ENCODE measurements around the gene IER2. TPM values are rescaled to one million over a fixed set of nuclear protein-coding genes. Genes with fewer than 3 reads are reported as not detected.

IER2 gene
- 12.5 and 24.0 TPM in 2 replicates for total RNA-seq

GRCh38 chr19:13150187-13150930 is at the start of gene IER2, which contains the start of gene STX10:
Gene IER2 (plus strand): TSS chr19:13150411. CDS start chr19:13153187, 2,776 bp downstream.
Gene STX10 (minus strand): TSS chr19:13150375. CDS start chr19:13150173, 202 bp downstream.

GRCh38 chr19:13102666-13103580 is 47.3 kb upstream of the IER2 start, which contains the start of gene LYL1:
Gene LYL1 (minus strand): TSS chr19:13102858. CDS start chr19:13101171, 1,687 bp downstream.

GRCh38 chr19:13116282-13117175 is 33.7 kb upstream of the IER2 start, which contains the start of gene TRMT1:
Gene TRMT1 (minus strand): TSS chr19:13116740. CDS start chr19:13116399, 341 bp downstream.

GRCh38 chr19:13117772-13118423 is 32.3 kb upstream of the IER2 start, which contains the start of gene NACC1:
Gene NACC1 (plus strand): TSS chr19:13118264. CDS start chr19:13135208, 16,944 bp downstream.

Other genes with a start within 250 kb of the IER2 start
- gene SYCE2, start 231.1 kb upstream of the IER2 start, total RNA-seq, result 0.20 and 0.73 TPM in 2 replicates
- 73.5 and 89.5 TPM in 2 replicates for gene FARSA, start 216.7 kb upstream of the IER2 start, total RNA-seq
- gene CALR, start 211.8 kb upstream of the IER2 start, total RNA-seq, result 1,887 and 1,968 TPM in 2 replicates
- 121 and 125 TPM in 2 replicates for gene RAD23A, start 204.5 kb upstream of the IER2 start, total RNA-seq
- gene GADD45GIP1, start 193.2 kb upstream of the IER2 start, total RNA-seq, result 20.5 and 21.7 TPM in 2 replicates
- gene DAND5, start 180.8 kb upstream of the IER2 start, total RNA-seq, result not detected in 2 replicates
- 66.5 and 73.9 TPM in 2 replicates for gene NFIX, start 154.9 kb upstream of the IER2 start, total RNA-seq
- gene LYL1, start 47.6 kb upstream of the IER2 start, total RNA-seq, result 0.73 and 0.98 TPM in 2 replicates
- gene TRMT1, start 33.7 kb upstream of the IER2 start, total RNA-seq, result 35.3 and 39.9 TPM in 2 replicates
- 78.6 and 111 TPM in 2 replicates for gene NACC1, start 32.1 kb upstream of the IER2 start, total RNA-seq
- gene STX10, start within 50 bp of the IER2 start, total RNA-seq, result 62.4 and 84.5 TPM in 2 replicates

Data from subcutaneous preadipocyte (primary cell).